Keratinocyte (primary cell): ENCODE measurements around the gene YDJC. TPM values are rescaled to one million over a fixed set of nuclear protein-coding genes. Genes with fewer than 3 reads are reported as not detected.
"Not testable (repeated sequence)": the region's sequence is repeated elsewhere in the genome, so short reads cannot be mapped to it uniquely, and the experiment has no call there.

Source experiments
- DNase-seq: peaks from one replicate; pipeline ENCODE4 v3.0.0-alpha.2; 2011; ENCODE audit warnings: low read depth, missing footprints, low spot score
- FAIRE-seq: peaks from 2 replicates; lab custom pipeline; 2011; peaks lifted over from hg19 to GRCh38; lab: Jason Lieb, UNC
- H2AFZ ChIP-seq: 2 replicates; pipeline ENCODE4 v1.6.0; 2012; ENCODE audit warnings: low read length, control low read depth, inconsistent platforms; ENCODE audit not compliant: control insufficient read depth
- H3K27ac ChIP-seq: 2 replicates; pipeline ENCODE4 v1.5.1; 2011; ENCODE audit warnings: low read length; ENCODE audit not compliant: control insufficient read depth, insufficient read depth
- H3K27me3 ChIP-seq: 3 replicates; pipeline ENCODE4 v1.6.0; 2011; ENCODE audit warnings: low read length; ENCODE audit not compliant: control insufficient read depth, insufficient read depth; ENCODE audit errors: extremely low read depth
- H3K36me3 ChIP-seq, 2 experiments: 2 replicates in 1 of 2; 3 replicates in 1 of 2; pipeline ENCODE4 v1.5.1; 2011; ENCODE audit warnings: low read length in 2 of 2, mild to moderate bottlenecking in 1 of 2; ENCODE audit not compliant: control insufficient read depth in 2 of 2, insufficient read depth in 2 of 2; ENCODE audit errors: extremely low read depth in 1 of 2
- H3K4me1 ChIP-seq: 3 replicates; pipeline ENCODE4 v1.5.1; 2011; ENCODE audit warnings: low read length; ENCODE audit not compliant: control insufficient read depth, insufficient read depth; ENCODE audit errors: extremely low read depth
- H3K4me2 ChIP-seq: 3 replicates; pipeline ENCODE4 v1.6.0; 2011; ENCODE audit warnings: low read depth, low read length; ENCODE audit not compliant: control insufficient read depth, insufficient read depth; ENCODE audit errors: extremely low read depth
- H3K4me3 ChIP-seq, 3 experiments: fragments of 200-600 bp in 1 of 3; sonication (generic) in 1 of 3; 2 replicates in 2 of 3; 3 replicates in 1 of 3; pipeline ENCODE4 v1.5.1; 2011 to 2016; ENCODE audit warnings: low read length in 3 of 3, mild to moderate bottlenecking in 3 of 3, control low read depth in 2 of 3, inconsistent platforms in 1 of 3, low read depth in 1 of 3, mixed read lengths in 1 of 3, mixed run types in 1 of 3, moderate library complexity in 1 of 3; ENCODE audit not compliant: control insufficient read depth in 2 of 3, insufficient read depth in 2 of 3; ENCODE audit errors: extremely low read depth in 1 of 3
- H3K79me2 ChIP-seq: 2 replicates; pipeline ENCODE4 v1.6.0; 2012; ENCODE audit warnings: low read length; ENCODE audit not compliant: control insufficient read depth, insufficient read depth
- H3K9ac ChIP-seq: 3 replicates; pipeline ENCODE4 v1.6.0; 2011; ENCODE audit warnings: low read length; ENCODE audit not compliant: control insufficient read depth, insufficient read depth; ENCODE audit errors: extremely low read depth
- H3K9me1 ChIP-seq: 3 replicates; pipeline ENCODE4 v1.6.0; 2011; ENCODE audit warnings: low read length; ENCODE audit not compliant: control insufficient read depth, insufficient read depth; ENCODE audit errors: extremely low read depth
- H3K9me3 ChIP-seq: 2 replicates; pipeline ENCODE4 v1.5.1; 2012; ENCODE audit warnings: low read depth, low read length; ENCODE audit not compliant: control insufficient read depth
- H4K20me1 ChIP-seq: 3 replicates; pipeline ENCODE4 v1.6.0; 2011; ENCODE audit warnings: low read length; ENCODE audit not compliant: control insufficient read depth, insufficient read depth; ENCODE audit errors: extremely low read depth
- EZH2 ChIP-seq: IDR thresholded peaks from one replicate; pipeline ENCODE4 v1.6.1; 2012; ENCODE audit warnings: inconsistent platforms, mild to moderate bottlenecking, low read length, moderate library complexity
- dilution Hi-C: fragments of 300-500 bp; cut with MboI; formaldehyde crosslinking; loops from one replicate; pipeline ENCODE4 v1.7.0; 2020; ENCODE audit warnings: low sequenced_read_pairs; ENCODE audit not compliant: extremely low pct_ligation_motif_present
- polyA plus RNA-seq, 5 experiments: library from polyadenylated mRNA; depleted of rRNA in 3 of 5; stranded (reverse) in 3 of 5; stranded (forward) in 1 of 5; unstranded in 1 of 5; fragments of >200 nt; gene quantifications; 1 replicate in 1 of 5; 2 replicates in 3 of 5; 3 replicates in 1 of 5; pipeline versions ENCODE4 v1.2.1 to v1.2.3, GENCODE V29; 2011 to 2012; ENCODE audit warnings: missing spikeins in 2 of 5, low read depth in 1 of 5, low replicate concordance in 1 of 5
- TF ChIP-seq, protein P1 (sequence below), 3 experiments: IDR thresholded peaks in 1 of 3; conservative IDR thresholded peaks in 1 of 3; optimal IDR thresholded peaks in 1 of 3; 2 replicates in 2 of 3; 3 replicates in 1 of 3; pipeline versions ENCODE3 to v1.5.1; 2011; ENCODE audit warnings: low read length in 3 of 3, mild to moderate bottlenecking in 3 of 3, moderate library complexity in 2 of 3, control low read depth in 1 of 3, inconsistent platforms in 1 of 3; ENCODE audit not compliant: insufficient read depth in 2 of 3; ENCODE audit errors: extremely low read depth in 1 of 3

The YDJC gene
- polyA plus RNA-seq, 1 donor (not counting 4 experiments of a cell fraction or from before 2014, with no cell fraction given): 18.2 TPM

DNA sequence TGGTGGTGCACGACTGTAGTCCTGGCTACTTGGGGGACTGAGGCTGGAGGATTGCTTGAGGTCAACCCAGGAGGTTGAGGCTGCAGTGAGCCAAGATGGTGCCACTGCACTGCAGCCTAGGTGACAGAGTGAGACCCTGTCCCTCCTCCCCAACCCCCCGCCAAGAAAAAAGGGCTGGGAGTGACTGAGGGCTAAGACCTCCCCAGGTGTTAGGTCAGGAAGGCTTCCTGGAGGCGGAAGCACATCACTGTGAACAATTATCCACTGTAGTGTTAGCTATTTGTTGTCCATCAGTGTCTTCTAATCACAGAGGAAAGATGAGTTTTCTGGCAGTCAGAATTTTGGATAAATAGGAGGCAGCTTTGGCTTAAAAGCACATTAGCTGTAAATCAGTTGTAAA is 8.8 kb downstream of the YDJC start:
- Histone ChIP-seq H3K4me3 (no peak overlapping the region), H3K4me2 (no peak overlapping the region), H2AFZ (no peak overlapping the region), H3K27me3 (no peaks in the 10 kb centered on the region), H3K79me2 (peaks cover 54% of the 10 kb centered on the region), H3K9me1 (peaks cover 5% of the 10 kb centered on the region), H3K9ac (no peak overlapping the region), H3K27ac (no peak overlapping the region), H3K4me1 (peaks cover 9% of the 10 kb centered on the region), H4K20me1 (peaks cover 26% of the 10 kb centered on the region), H3K9me3 (no peaks in the 10 kb centered on the region), H3K36me3 (peaks cover 5 to 23% of the 10 kb centered on the region in 2 experiments)
- TF ChIP-seq, protein P1, sequence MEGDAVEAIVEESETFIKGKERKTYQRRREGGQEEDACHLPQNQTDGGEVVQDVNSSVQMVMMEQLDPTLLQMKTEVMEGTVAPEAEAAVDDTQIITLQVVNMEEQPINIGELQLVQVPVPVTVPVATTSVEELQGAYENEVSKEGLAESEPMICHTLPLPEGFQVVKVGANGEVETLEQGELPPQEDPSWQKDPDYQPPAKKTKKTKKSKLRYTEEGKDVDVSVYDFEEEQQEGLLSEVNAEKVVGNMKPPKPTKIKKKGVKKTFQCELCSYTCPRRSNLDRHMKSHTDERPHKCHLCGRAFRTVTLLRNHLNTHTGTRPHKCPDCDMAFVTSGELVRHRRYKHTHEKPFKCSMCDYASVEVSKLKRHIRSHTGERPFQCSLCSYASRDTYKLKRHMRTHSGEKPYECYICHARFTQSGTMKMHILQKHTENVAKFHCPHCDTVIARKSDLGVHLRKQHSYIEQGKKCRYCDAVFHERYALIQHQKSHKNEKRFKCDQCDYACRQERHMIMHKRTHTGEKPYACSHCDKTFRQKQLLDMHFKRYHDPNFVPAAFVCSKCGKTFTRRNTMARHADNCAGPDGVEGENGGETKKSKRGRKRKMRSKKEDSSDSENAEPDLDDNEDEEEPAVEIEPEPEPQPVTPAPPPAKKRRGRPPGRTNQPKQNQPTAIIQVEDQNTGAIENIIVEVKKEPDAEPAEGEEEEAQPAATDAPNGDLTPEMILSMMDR (optimal IDR thresholded peaks at IDR 0.05 in 1 of 3, IDR thresholded peaks at IDR 0.05 in 1 of 3, conservative IDR thresholded peaks at IDR 0.05 in 1 of 3; ENCODE audit: extremely low read depth in 1 of 3, insufficient read depth in 2 of 3, low read length in 3 of 3): no peak
- no peak for TF ChIP-seq EZH2
- dilution Hi-C loops: no loop called here
- DNase-seq (no peak), FAIRE-seq (no peak)

DNA sequence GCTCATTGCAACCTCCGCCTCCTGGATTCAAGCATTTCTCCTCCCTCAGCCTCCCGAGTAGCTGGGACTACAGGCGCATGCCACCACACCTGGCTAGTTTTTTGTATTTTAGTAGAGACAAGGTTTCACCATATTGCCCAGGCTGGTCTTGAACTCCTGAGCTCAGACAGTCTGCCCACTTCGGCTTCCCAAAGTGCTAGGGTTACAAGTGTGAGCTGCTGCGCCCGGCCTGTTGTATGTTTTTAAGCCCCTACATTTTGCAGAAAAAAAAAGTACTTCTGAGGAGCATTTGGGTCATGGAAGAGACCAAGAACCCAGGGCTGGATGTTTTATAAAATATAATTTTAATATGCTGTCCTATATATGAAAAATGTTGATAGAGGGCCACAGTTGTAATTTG is 12.5 kb downstream of the YDJC start:
- FAIRE-seq, DNase-seq, H3K9me3 ChIP-seq, H2AFZ ChIP-seq, H3K4me1 ChIP-seq, H3K27ac ChIP-seq, H3K27me3 ChIP-seq, H3K4me2 ChIP-seq, H3K9ac ChIP-seq, dilution Hi-C loops, H3K4me3 ChIP-seq, H3K9me1 ChIP-seq: not testable (repeated sequence)
- Histone ChIP-seq H3K79me2 (peaks cover 75% of the 10 kb centered on the region), H3K36me3 (peaks cover 7 to 29% of the 10 kb centered on the region in 2 experiments), H4K20me1 (peaks cover 20% of the 10 kb centered on the region)

DNA sequence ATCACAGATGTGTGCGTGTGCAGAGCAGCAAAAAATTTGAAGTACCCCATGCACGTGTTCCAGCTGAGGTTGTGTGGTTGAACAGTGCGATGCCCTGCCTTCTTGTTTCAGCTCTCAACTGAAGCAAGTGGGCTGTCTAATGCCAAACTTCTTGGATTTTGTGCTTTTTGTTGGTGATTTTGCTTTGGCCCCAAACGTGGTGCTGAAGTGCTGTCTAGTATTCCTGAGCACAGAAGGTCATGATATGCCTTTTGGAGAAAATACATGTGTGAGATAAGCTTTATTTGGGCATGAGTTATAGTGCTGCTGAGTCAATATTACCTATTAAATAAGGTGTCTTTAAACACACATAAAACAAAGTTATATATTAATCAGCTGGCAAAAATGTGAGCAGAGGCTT is 14.1 kb downstream of the YDJC start:
- no peaks in the 10 kb centered on the region for H3K27me3 ChIP-seq
- dilution Hi-C loops: no loop called here

More for the DNA sequence above, 14.1 kb downstream of the YDJC start:
- H3K9me1 ChIP-seq: no peaks in the 10 kb centered on the region
- peaks cover 13% of the 10 kb centered on the region for H4K20me1 ChIP-seq
- H3K9ac ChIP-seq: no peak overlapping the region
- H3K9me3 ChIP-seq: no peaks in the 10 kb centered on the region
- no peak overlapping the region for H3K4me2 ChIP-seq
- DNase-seq: no peak
- no peak overlapping the region for H3K4me3 ChIP-seq
- peaks cover 14 to 42% of the 10 kb centered on the region in 2 experiments for H3K36me3 ChIP-seq
- TF ChIP-seq EZH2: no peak
- TF ChIP-seq, protein P1 (optimal IDR thresholded peaks at IDR 0.05 in 1 of 3, IDR thresholded peaks at IDR 0.05 in 1 of 3, conservative IDR thresholded peaks at IDR 0.05 in 1 of 3; ENCODE audit: extremely low read depth in 1 of 3, insufficient read depth in 2 of 3, low read length in 3 of 3): no peak
- no peak for FAIRE-seq
- H3K79me2 ChIP-seq: peaks cover 80% of the 10 kb centered on the region
- no peak overlapping the region for H3K27ac ChIP-seq
- no peak overlapping the region for H2AFZ ChIP-seq
- peaks cover 2% of the 10 kb centered on the region for H3K4me1 ChIP-seq
